NCI-H446 (cell line): ENCODE results near the gene NRXN2.
A peak's percentile ranks its signal among the peaks of the same experiment; 100 is the strongest.

Experiments
- DNase-seq, 2 experiments: peaks; one replicate each; lab custom pipeline; 2025; lab: John Stamatoyannopoulos, UW

The NRXN2 gene

GRCh38 chr11:64723117-64723906 is at the start of gene NRXN2:
Gene NRXN2 (minus strand): TSS chr11:64723197. CDS start chr11:64713699, 9,498 bp downstream.
- peak; percentile 55 to 88 for DNase-seq

GRCh38 chr11:64772303-64773018 is 49.5 kb upstream of the NRXN2 start:
- no peak for DNase-seq

GRCh38 chr11:64771861-64772260 is 48.9 kb upstream of the NRXN2 start:
- DNase-seq: no peak

GRCh38 chr11:64770120-64770519 is 47.1 kb upstream of the NRXN2 start:
- no peak for DNase-seq

GRCh38 chr11:64769283-64769682 is 46.3 kb upstream of the NRXN2 start:
- no peak for DNase-seq

- no peak for DNase-seq
These were observed 45.3 kb upstream of the NRXN2 start for GRCh38 chr11:64768300-64768694.

- DNase-seq: peak; percentile 40 to 54
These were observed 44.6 kb upstream of the NRXN2 start for GRCh38 chr11:64767344-64768299.

- no peak for DNase-seq
These were observed 43.9 kb upstream of the NRXN2 start for GRCh38 chr11:64766881-64767280.

GRCh38 chr11:64765851-64766665 is 43.1 kb upstream of the NRXN2 start:
- no peak for DNase-seq

- no peak for DNase-seq
These were observed 42.4 kb upstream of the NRXN2 start for GRCh38 chr11:64765291-64765850.

- DNase-seq: no peak
These were observed 41.8 kb upstream of the NRXN2 start for GRCh38 chr11:64764753-64765152.

- no peak for DNase-seq
These were observed 41.1 kb upstream of the NRXN2 start for GRCh38 chr11:64764040-64764611.

GRCh38 chr11:64763526-64764039 is 40.6 kb upstream of the NRXN2 start:
- DNase-seq: no peak

- DNase-seq: no peak
These were observed 39.9 kb upstream of the NRXN2 start for GRCh38 chr11:64762674-64763525.

- no peak for DNase-seq
These were observed 39.3 kb upstream of the NRXN2 start for GRCh38 chr11:64762277-64762673.

GRCh38 chr11:64760759-64761420 is 37.9 kb upstream of the NRXN2 start:
- no peak for DNase-seq

GRCh38 chr11:64759722-64760719 is 37.0 kb upstream of the NRXN2 start, which contains the start of gene PYGM:
Gene PYGM (minus strand): TSS chr11:64759974. CDS start chr11:64759898, 76 bp downstream.
- peak in 1 of 2 experiments; percentile 33 for DNase-seq
